GM10266 (cell line): ENCODE measurements around the gene PGAP3.

ENCODE experiments used
- DNase-seq: peaks from one replicate; pipeline ENCODE4 v3.0.0; 2012; ENCODE audit errors: extremely low spot score
- TF ChIP-seq, protein P1 (sequence below): IDR thresholded peaks from 2 replicates; pipeline ENCODE4 v1.5.1; 2012; ENCODE audit warnings: mild to moderate bottlenecking, low read depth; ENCODE audit not compliant: control insufficient read depth, insufficient read depth; ENCODE audit errors: missing control alignments

Gene PGAP3

GRCh38 chr17:39635614-39636176 lies 52.2 kb downstream of the PGAP3 start:
- no peak for DNase-seq
- TF ChIP-seq, protein P1, sequence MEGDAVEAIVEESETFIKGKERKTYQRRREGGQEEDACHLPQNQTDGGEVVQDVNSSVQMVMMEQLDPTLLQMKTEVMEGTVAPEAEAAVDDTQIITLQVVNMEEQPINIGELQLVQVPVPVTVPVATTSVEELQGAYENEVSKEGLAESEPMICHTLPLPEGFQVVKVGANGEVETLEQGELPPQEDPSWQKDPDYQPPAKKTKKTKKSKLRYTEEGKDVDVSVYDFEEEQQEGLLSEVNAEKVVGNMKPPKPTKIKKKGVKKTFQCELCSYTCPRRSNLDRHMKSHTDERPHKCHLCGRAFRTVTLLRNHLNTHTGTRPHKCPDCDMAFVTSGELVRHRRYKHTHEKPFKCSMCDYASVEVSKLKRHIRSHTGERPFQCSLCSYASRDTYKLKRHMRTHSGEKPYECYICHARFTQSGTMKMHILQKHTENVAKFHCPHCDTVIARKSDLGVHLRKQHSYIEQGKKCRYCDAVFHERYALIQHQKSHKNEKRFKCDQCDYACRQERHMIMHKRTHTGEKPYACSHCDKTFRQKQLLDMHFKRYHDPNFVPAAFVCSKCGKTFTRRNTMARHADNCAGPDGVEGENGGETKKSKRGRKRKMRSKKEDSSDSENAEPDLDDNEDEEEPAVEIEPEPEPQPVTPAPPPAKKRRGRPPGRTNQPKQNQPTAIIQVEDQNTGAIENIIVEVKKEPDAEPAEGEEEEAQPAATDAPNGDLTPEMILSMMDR = no peak

GRCh38 chr17:39634384-39634871 lies 53.4 kb downstream of the PGAP3 start:
- DNase-seq = no peak
- TF ChIP-seq, protein P1 = peak; percentile 59

GRCh38 chr17:39633570-39634183 lies 54.2 kb downstream of the PGAP3 start:
- TF ChIP-seq, protein P1 = no peak
- no peak for DNase-seq

- DNase-seq = no peak
- TF ChIP-seq, protein P1 = no peak
These were observed 55.5 kb downstream of the PGAP3 start for GRCh38 chr17:39632153-39632941.

GRCh38 chr17:39631403-39631802 lies 56.5 kb downstream of the PGAP3 start:
- no peak for DNase-seq
- TF ChIP-seq, protein P1 = no peak

DNA sequence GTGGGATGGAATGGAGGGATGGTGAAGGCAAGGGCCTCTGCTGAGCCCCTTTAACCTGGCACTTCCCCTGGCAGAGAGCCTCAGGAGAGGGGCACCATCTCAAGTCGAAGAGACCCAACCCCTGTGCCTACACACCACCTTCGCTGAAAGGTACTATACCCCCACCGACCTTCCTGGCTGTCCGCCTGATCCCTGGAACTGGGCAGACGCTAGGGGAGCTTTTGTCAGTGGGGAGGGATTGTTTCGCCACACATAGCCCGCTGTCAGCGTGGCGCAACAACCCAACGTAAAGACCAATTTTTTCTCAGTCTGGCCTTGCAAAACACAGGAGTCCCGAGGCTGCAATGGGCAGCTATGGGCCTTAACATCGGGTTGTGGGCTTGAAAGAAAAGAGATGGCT lies 58.0 kb downstream of the PGAP3 start:
- no peak for DNase-seq

More for the DNA sequence above, 58.0 kb downstream of the PGAP3 start:
- TF ChIP-seq, protein P1 = no peak
